Measurements from ENCODE around the gene SIGMAR1.

DNA sequence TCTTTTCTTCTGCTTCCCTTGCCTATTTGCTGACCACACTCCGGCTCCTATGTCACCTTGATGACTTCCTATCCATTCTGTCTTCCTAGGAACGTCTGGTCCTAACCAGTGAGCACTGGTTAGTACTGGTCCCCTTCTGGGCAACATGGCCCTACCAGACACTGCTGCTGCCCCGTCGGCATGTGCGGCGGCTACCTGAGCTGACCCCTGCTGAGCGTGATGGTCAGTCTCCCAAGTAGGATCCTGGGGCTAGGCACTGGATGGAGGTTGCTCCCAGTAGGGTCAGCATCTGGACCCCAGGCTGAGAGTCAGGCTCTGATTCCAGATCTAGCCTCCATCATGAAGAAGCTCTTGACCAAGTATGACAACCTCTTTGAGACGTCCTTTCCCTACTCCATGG, 11.1 kb upstream of the SIGMAR1 start:
- TF ChIP-seq POLR2A (IDR thresholded peaks at IDR 0.05; ENCODE audit: extremely low read depth, insufficient read length): no peak
- TF ChIP-seq CTCF (IDR thresholded peaks at IDR 0.05; ENCODE audit: low read depth, low read length): no peak
